GM19467 (cell line): Measurements from ENCODE around the gene TEDC2.
"Not testable (repeated sequence)": the region's sequence is repeated elsewhere in the genome, so short reads cannot be mapped to it uniquely, and the experiment has no call there.

ENCODE experiments used
- ATAC-seq: cut with Tn5 transposase; IDR thresholded peaks from one replicate; pipeline ENCODE4 v1.9.1; 2021; ENCODE audit warnings: mild to moderate bottlenecking, moderate library complexity; ENCODE audit not compliant: unreplicated experiment

TEDC2 gene

DNA sequence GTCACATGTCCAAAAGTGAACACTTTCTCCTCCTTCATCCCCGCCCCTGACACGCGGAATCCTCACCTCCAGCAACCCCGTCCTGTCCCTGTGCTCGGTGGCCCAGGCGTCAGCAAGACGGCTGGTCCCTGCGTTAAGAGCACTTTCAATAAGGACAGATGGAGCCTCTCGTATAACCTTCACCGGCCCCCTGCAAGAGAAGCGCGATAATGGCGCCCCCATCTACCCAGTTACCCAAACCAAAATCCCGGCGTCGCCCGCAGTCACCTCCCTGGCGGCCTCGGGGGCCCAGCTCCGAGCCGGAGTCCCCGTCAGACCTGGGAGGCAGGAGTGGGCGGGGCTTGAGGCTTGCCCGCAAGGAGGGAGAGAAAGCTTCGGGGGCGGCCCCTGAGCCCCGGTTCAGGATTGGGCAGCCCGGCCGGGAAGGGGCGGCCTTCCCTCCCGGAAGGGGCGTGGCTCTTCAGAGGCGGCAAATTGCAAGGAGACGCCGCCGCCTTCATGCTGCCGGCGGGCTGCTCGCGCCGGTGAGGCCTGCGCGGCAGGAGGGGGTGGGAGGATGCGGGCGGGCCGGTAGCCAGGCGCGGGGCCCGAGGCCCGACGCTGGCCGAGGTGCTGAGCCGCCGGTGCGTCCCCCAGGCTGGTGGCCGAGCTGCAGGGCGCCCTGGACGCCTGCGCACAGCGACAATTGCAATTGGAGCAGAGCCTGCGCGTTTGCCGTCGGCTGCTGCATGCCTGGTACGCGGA, at the start of gene TEDC2:
TEDC2 (plus strand) TSS at position 463 of the 744 bp plus-strand sequence; CDS start at position 499, 36 bp downstream.
- peak; percentile 75 for ATAC-seq

DNA sequence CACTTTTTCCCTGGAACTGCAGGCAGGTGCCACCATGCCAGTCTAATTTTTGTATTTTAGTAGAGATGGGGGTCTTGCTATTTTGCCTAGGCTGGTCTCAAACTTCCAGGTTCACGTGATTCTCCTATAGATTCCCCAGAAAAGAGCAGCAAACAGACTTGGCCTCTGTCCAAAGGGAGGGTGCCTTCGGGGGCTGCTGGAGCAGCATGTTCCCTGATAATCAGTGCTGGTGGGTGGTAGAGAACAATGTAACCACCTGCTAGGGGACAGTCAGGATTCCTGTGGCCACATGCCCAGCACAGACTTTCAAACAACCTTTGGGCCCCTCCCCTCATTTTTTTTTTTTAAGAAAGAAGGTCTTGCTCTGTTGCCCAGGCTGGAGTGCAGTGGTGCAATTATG, 44.8 kb upstream of the TEDC2 start:
- ATAC-seq: no peak

DNA sequence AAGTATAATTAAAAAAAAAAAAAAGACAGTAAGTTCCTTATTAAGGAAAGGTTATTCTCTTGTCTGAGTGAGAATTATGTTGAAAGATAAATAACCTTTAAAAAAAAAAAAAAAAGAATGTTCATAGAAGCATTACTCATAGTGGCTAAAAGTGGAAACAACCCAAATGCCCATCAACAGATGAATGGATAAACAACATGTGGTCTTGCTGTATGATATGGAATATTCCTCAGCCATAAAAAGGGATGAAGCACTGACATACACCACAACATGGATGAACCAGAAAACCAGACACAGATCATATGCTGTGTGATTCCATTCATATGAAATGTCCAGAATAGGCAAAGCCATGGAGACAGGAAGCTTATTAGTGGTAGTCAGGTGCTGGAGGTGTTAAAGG, 39.9 kb upstream of the TEDC2 start:
- ATAC-seq: no peak

DNA sequence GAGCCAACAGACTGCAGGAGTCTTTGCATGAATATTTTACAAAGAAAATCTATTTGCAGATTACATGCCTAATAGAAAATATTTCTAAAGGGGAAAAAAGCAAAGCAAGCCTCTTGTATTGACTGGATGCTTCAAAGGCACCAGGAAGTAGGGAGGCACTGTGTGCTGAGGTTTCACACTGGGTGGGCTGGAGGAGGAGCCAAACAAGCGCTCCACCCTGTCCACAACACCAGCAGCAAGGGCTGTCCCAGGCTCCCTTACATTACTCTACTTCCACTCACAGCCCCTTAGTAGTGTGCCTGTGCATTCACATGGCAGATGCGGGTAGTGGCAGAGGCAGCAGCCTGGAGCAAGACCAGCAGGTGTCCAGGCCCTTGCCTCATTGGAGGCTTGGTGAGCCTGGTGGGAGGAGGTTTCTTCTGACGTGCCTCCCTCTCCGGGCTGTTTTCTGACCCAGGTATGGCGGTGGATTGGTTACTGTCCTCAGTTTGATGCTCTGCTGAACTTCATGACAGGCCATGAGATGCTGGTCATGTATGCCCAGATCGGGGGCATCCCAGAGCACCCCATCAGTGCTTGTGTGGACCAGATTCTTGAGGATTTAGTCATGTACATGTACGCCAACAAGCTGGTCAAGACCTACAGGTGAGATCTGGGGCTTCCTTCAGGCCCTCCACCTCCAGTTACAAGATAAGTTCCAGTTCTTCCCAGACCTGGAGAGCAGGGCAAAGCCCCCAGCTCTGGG, 37.6 kb upstream of the TEDC2 start:
- ATAC-seq: no peak

- ATAC-seq: no peak
Measured at GRCh38 chr16:2424061-2425007, 35.6 kb upstream of the TEDC2 start.

DNA sequence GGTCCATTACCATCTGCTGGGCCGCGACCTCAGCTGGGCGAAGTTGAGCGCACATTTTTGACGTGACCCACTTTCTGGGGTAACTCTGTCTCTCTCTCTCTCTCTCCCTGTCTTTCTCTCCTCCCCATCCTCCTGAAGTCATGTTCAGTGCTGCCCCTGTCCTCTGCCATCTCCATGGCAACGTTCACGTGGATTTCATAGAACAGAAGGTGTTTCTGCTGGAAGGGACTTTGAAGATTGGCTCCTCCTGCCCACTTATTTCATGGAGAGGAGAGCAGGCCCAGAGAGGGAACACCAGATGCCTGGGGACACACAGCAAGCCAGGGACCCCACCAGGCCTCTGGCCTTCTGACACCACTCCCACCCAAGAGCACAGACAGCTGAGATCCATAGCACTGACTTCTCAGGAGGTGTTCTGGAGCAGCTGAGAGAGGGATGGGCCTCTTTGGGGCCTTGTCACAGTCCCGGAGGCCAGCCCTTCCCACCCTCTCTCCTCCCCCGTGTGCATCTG, 34.8 kb upstream of the TEDC2 start:
- ATAC-seq: no peak

- no peak for ATAC-seq
Measured at GRCh38 chr16:2425825-2426430, 34.0 kb upstream of the TEDC2 start.

GRCh38 chr16:2426941-2427361, 33.0 kb upstream of the TEDC2 start:
- ATAC-seq: no peak

DNA sequence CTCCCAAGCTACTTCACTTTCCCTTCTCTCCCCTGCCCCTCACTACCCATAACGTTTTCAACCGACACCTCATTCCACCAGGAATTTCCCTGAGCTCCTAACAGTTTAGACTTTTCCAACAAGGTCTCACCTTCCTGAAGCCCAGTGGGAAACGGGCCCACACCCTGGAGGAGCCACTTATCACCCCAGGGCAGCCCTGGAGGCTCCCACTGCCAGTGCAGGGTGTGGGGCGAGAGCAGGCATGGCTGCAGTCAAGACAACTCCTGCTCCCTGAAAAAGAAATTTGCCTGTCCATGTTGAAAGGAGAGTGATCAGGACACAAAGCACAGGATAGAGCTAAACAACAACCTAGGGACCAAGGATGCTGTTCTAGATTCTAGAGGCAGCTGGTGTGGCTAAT, 32.4 kb upstream of the TEDC2 start:
- ATAC-seq: no peak

DNA sequence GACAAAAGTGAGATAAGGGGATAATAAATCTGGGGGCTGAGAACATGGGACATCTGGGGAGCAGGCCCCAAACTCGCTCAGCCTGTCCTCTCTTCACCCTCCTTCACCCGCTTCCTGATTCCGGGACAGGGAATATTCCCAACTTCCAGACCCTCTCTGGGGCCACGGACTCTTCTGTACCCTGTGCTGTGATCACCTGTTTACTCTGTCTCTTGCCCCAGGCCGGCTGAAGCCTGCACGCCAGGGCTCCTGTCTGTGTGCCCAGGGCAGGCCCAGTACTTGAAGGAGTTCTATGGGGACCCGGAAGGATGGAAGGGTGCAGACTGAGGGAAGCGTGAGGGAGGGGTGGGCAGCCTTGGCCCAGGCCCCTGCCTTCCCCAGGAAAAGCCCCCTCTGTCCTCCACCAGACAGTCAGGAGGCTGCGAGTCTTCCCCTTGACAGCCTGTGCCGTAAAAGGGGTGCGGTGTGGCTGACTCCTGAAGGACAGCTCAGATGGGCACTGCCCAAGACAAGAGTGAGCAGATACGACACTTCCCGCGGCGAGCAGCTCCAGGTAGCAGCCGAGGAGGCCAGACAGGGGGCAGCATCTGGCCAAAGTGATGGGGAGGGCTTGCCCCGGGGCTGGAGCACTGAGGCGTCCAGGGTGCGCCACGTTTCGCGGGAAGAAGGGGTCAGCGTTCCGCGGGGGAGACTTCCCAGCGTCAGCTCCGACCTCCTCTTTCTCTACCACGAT, 31.7 kb upstream of the TEDC2 start:
- no peak for ATAC-seq

- ATAC-seq: no peak
Measured at GRCh38 chr16:2428784-2429033, 31.2 kb upstream of the TEDC2 start.

DNA sequence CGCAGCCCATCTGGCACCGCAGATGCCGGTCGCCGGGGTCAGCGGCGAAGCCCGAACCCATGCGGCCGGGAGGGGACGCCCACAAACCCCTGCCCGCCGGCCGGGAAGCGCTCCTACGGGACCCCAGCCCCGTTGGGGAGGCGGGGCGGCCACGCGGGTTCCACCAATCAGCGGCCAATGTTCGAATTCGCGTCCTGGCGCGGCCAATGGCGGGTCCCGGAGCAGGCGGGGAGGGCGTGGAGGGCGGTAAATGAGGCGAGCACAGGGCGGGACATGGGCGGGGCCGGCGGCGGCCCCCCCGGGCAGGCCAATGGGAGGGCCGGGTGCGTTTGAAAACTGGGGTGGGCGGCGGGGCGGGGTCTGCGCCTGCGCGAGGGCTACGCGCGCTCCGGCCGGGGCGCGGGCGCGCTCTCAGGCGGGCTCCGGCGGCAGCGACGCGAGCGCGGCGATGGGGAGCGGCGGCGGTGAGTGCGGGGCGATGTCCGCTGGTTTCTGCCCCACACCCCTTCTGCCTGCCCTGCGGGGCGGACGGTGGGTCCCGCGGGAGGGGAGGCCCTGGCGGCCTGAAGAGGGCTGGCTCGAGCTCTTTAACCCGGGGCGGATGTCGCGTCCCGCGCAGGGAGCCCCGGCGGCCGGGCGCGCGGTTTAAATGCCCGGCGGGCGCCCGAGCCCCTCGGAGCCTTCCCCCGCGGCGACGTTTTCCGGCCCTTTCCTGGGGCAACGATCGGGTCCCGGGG, 30.7 kb upstream of the TEDC2 start, which contains the start of gene CCNF:
CCNF (plus strand) TSS at position 414 of the 737 bp plus-strand sequence; CDS start at position 449, 35 bp downstream.
- ATAC-seq: peak; percentile 70

GRCh38 chr16:2429771-2430663, 29.9 kb upstream of the TEDC2 start:
- peak; percentile 12 for ATAC-seq

GRCh38 chr16:2432286-2432685, 27.6 kb upstream of the TEDC2 start:
- no peak for ATAC-seq

- ATAC-seq: no peak
Measured at GRCh38 chr16:2432801-2433505, 27.0 kb upstream of the TEDC2 start.

DNA sequence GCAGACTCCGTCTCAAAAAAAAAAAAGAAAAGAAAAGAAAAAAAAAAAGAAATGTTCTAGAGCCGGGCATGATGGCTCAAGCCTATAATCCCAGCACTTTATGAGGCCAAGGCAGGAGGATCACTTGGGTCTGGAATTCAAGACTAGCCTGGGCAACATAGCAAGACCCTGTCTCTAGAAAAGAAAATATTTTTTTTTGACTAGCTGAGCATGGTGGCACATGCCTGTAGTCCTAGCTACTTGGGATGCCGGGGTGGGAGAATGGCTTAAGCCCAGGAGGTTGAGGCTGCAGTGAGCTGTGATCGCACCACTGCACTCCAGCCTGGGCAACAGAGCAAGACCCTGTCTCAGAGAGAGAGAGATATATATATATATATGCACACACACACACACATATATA, 24.7 kb upstream of the TEDC2 start:
- ATAC-seq: not testable (repeated sequence)

DNA sequence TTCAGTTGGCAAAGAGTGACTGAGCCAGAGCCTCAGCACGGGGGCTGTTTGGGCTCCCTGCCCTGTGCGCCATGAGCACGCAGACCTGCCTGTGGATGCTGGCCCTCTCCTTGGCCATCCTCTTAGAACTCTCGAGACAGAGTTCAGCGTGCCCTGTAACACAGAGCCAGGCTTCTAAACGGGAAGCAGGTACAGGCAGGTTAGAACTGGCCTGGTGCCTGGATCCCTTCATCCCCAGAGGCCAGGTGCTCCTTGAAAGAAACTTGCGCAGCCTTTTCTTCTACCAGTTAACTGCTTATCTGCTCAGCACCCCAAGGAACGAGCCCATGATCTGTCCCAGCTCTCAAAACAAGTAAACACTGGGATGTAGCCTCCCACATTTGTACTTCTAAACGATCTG, 23.8 kb upstream of the TEDC2 start:
- ATAC-seq: no peak
